KBM-7 (cell line): ENCODE data around the gene LYPD6.
"Not testable (repeated sequence)": the region's sequence is repeated elsewhere in the genome, so short reads cannot be mapped to it uniquely, and the experiment has no call there.

Experiments used
- DNase-seq: peaks from one replicate; pipeline ENCODE4 v3.0.0-alpha.2; 2015
- in situ Hi-C: fragments of 300-500 bp; cut with MboI; formaldehyde crosslinking; loops from 2 replicates; pipeline ENCODE4 v1.14.3; 2020; ENCODE audit warnings: low sequenced_read_pairs, low pct_unique_long_range_greater_than_20kb, mixed read lengths

Gene LYPD6

DNA sequence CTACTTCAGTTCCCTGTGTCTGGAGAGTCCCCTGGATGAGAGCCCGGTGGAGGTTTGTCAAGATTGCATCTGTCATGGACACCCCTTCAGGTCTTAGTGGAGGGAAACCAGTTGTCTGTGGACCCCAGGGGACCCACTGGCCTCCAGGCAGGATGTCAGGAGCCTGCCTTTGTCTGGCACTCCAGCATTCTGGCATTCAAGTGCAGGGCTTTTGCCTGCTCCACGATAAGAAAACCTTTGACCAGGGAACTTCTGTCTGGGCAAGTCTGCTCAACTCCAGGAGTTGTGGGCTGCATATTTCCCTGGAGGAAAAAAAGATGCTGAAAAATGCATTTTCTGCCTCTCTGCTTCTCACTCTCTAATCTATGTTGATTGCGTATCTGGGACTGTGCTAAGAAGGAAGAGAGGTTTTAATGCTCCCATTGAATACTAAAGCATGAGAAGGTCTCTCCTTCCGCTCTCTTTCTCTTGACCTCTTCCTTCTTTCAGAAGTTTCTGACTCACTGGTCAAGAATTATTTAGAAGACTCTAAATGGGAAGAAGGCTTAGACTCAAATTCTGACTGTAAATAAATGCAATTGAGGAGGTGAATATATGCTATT lies 152.7 kb downstream of the LYPD6 start:
- no peak for DNase-seq
- in situ Hi-C loops, result no loop called here

DNA sequence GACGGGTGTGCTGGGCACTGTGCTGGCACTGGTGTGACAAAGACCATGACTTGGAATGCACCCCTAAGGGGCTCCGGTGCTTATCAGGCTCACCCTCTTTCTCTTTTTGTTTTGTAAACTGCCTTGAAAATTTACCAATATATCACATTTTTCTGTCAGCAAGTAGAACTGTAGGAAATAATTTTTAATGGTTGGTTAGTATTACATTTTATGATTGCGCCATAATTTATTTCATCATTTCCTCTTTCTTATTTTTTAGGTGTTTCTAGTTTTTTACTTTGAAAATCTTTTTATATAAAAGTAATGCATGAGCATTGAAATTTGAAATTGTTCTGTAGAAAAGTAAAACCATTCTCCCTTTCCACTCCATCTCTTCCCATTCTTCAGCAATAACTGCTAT lies 156.3 kb downstream of the LYPD6 start:
- DNase-seq, result no peak
- in situ Hi-C loops, result no loop called here

DNA sequence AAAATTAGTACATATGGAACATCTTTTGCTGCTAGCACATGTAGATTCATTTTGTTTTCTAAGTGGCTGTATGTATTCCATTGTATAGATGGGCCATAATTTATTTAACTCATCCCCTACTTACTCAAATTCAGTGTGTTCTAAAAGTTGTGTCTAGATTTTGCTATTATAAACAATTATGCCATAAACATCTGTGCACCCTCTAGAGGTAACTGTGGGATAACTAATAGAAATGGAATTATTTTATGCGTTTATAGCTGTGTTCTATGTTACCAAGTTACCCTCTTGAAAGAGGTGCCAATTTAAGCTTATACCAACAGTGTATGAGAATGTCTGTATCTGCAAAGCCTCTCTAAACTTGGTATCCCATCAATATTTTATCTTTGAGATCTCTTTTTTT lies 156.8 kb downstream of the LYPD6 start:
- in situ Hi-C loops, result no loop called here
- DNase-seq, result no peak

DNA sequence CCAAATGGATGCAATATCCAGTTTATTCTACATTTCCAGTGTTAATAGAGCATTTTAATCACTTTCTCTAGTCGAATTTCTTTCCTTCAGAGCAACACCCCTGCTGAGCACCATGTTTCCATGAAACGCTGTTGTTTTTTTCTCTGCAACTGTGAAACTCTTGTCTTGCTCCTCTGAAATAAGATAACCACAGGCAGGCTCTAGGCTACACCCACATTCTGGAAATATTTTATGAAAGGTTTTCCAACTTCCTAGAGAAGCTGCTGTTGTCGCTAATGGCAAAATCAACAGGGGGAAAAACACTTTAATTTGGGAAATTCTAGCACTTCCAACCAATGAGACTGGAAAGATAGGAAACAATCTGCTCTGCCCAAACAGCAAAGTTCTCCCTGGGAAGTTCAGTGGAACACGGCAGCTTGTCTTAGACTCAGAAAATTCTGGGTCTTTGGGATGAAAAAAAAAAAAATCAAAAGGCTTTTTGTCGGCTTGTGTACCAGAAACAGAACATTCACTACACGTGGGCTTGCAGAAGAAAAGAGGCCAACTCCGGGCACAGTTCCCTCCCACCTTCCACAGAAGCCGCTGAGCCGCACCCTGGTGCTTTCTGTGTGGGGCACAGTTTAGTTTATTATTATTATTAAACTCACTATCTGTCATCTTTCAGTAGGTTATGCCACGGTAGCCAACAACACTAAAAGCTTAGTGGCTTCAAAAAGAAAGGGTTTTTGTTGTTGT lies 158.5 kb downstream of the LYPD6 start:
- in situ Hi-C loops, result no loop called here
- no peak for DNase-seq

DNA sequence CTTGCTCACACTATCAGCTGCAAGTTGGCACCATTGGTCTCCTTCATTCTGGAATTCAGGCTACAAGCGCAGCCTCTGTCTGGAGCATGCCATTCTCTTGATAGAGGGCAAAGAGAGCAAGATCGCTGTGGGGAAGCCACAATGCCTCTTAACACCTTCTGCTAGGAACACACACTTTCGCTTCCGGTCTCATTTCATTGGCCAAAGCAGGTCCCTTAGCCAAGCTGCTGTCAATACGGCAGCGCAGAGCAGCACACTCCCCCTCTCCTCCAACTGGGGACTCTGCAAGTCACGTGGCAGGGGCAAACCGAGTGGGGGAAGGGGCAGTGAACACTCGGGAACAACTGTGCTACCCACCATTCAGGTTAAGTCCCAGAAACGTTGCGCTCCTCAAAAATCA lies 159.1 kb downstream of the LYPD6 start:
- DNase-seq, result no peak
- in situ Hi-C loops, result no loop called here

DNA sequence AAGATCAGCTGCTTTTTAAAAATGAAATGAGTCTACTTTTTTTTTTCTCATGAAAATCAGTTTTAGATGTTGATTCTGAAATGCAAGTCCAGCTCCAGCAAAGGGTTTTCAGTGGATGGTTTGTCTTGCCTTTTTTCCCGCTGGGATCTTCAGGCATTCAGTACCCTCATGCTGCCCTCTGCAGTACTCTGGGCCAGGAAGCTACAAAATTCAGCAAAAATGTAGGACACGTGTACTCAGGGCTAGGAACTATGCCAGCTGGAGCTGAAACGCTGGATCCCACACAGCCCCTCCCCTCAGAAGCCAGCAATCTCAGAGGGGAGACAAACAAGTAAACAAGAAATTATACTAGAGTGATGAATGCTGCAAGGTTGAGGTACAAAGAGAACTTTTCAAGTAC lies 159.9 kb downstream of the LYPD6 start:
- no peak for DNase-seq
- in situ Hi-C loops, result no loop called here

DNA sequence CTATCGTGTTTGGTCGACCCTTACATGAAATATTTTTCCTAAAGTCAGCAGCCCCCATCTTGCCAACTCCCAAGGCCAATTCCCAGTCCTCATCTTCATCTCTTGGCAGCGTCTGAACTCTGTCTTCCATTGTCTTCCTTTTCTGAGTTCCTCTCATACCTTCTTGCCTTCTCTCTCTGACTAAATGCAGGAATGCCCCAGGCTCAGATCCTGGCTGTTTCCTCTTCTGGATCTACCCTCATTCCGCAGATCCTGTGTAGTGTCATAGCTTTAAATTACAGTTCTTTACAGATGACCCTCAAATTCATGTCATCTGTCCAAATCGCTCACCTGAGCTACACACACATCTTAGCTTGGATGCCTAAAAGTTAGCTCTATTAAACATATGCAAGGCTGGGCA lies 162.5 kb downstream of the LYPD6 start:
- in situ Hi-C loops, result no loop called here
- DNase-seq, result no peak

DNA sequence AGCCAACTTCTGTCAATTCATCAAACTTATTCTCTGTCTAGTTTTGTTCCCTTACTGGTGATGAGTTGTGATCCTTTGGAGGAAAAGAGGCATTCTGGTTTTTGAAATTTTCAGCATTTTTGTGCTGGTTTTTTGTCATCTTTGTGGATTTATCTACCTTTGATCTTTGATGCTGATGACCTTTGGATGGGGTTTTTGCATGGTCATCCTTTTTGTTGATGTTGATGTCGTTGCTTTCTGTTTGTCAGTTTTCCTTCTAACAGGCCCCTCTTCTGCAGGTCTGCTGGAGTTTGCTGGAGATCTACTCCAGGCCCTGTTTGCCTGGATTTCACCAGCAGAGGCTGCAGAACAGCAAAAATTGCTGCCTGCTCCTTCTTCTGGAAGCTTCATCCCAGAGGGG lies 168.8 kb downstream of the LYPD6 start:
- DNase-seq, in situ Hi-C loops: not testable (repeated sequence)

DNA sequence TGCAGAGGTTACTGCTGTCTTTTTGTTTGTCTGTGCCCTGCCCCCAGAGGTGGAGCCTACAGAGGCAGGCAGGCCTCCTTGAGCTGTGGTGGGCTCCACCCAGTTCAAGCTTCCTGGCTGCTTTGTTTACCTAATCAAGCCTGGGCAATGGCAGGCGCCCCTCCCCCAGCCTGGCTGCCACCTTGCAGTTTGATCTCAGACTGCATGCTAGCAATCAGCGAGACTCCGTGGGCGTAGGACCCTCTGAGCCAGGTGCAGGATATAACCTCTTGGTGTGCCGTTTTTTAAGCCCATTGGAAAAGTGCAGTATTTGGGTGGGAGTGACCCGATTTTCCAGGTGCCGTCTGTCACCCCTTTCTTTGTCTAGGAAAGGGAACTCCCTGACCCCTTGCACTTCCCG lies 176.4 kb downstream of the LYPD6 start:
- in situ Hi-C loops, DNase-seq: not testable (repeated sequence)

DNA sequence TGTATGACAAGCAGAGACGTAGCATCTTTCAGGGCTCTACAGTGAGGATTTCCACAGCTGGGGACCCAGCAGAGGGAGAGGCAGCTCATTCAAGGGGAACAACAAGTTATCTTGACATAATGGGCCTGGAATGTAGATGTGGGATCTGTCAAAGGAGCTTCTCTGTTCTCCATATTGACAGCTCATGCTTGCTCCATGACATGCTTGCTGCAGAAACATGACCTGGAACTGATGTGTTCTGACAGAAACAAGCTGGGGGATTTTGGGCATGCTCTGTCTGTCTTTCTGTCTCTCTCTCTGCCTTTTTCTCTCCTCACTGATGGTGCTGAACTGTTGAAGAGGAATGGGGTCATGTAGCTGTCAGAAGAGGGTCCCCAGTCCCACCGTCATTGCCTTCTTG lies 177.6 kb downstream of the LYPD6 start:
- DNase-seq, result no peak
- in situ Hi-C loops, result no loop called here

DNA sequence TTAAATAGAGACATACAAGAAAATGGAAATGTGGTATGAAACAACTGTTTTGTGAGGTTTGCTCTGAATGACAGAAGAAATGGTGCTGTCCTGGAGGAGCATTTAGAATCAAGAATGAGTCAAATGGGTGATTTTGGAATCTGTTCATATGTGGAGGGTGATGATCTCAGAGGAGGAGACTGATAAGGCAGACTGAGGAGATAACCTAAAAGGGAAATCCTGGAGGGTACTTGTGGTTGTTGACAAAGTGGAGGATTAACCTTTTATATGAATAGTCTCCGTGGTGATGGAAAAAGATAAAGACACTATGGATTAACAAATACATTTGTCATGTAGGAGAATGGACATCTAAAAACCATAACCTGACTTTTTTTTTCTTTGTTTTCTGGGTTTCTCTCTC lies 183.1 kb downstream of the LYPD6 start:
- no peak for DNase-seq
- in situ Hi-C loops, result no loop called here
